Left ventricle myocardium inferior (tissue), 1 donor: ENCODE results near the gene NKPD1. TPM values are rescaled to one million over a fixed set of nuclear protein-coding genes. Genes with fewer than 3 reads are reported as not detected.

Experiments
- DNase-seq: peaks from one replicate; pipeline ENCODE4 v3.0.0-alpha.2; 2020
- H3K27ac ChIP-seq: fragments of 200-600 bp; replicated peaks from 2 replicates; pipeline ENCODE4 v1.8.0; 2021
- H3K27me3 ChIP-seq: fragments of 200-600 bp; 2 replicates; pipeline ENCODE4 v1.8.0; 2021; ENCODE audit warnings: low read depth
- H3K36me3 ChIP-seq: fragments of 200-600 bp; 2 replicates; pipeline ENCODE4 v1.8.0; 2021
- H3K4me1 ChIP-seq: fragments of 200-600 bp; 2 replicates; pipeline ENCODE4 v1.8.0; 2021
- H3K4me3 ChIP-seq: fragments of 200-600 bp; 2 replicates; pipeline ENCODE4 v1.8.0; 2021; ENCODE audit warnings: mild to moderate bottlenecking, moderate library complexity
- H3K9me3 ChIP-seq: fragments of 200-600 bp; replicated peaks from 2 replicates; pipeline ENCODE4 v1.8.0; 2021
- intact Hi-C: fragments of 100-400 bp; cut with micrococcal nuclease; formaldehyde crosslinking; loops from one replicate; pipeline ENCODE4 v1.11.0; 2022
- total RNA-seq: library from RNA; stranded (reverse); fragmentation: NEBNext Ultra II Directional; extraction: Animal tissue kit (Norgen Biotek cat#: 25700); gene quantifications from one replicate; pipeline ENCODE4 v1.2.1, GENCODE V29; 2021
- TF ChIP-seq, protein P1 (sequence below): fragments of 200-600 bp; IDR thresholded peaks from 2 replicates; pipeline ENCODE4 v1.8.0; 2021; ENCODE audit warnings: antibody characterized with exemption, mild to moderate bottlenecking, borderline replicate concordance
- donor health status: DM: no; HTN: yes; CAD: no; lungs with severe emphysema.

The NKPD1 gene
- total RNA-seq, 1 donor from 2014 or later, result 0.05 TPM

DNA sequence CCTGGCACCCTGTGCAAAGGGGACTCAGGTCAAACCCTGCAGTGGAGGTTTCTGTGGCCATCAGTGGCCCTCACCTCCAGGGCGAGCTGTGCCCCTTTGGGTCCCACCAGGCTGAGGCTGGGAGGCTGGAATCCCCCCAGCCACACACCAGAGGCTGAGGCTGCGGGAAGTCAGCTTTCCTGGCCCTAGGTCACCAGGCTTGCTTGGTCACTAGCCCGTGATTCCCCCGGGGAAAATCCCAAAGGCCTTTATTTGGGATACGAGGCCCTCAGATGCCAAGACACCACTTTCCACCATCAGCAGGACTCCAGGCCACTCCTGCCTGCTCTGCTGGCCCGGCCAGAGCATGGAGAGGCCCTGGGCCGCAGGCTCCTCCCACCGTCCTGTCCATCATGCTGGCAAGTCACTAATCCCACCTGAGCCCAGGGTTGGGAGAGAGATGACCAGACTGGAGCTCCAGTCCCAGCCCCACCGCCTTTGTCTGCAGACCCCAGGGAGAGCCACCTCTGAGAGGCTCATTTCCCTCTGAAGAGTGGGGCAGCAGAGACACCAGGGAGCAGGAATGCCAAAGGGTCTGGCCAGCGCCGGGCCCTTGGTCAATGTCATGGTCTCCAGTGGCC, 4.7 kb downstream of the NKPD1 start:
- no peak overlapping the region for H3K27ac ChIP-seq
- H3K4me1 ChIP-seq, result peaks cover 29% of the 10 kb centered on the region
- H3K36me3 ChIP-seq, result no peaks in the 10 kb centered on the region
- H3K4me3 ChIP-seq, result no peak overlapping the region
- TF ChIP-seq, protein P1, sequence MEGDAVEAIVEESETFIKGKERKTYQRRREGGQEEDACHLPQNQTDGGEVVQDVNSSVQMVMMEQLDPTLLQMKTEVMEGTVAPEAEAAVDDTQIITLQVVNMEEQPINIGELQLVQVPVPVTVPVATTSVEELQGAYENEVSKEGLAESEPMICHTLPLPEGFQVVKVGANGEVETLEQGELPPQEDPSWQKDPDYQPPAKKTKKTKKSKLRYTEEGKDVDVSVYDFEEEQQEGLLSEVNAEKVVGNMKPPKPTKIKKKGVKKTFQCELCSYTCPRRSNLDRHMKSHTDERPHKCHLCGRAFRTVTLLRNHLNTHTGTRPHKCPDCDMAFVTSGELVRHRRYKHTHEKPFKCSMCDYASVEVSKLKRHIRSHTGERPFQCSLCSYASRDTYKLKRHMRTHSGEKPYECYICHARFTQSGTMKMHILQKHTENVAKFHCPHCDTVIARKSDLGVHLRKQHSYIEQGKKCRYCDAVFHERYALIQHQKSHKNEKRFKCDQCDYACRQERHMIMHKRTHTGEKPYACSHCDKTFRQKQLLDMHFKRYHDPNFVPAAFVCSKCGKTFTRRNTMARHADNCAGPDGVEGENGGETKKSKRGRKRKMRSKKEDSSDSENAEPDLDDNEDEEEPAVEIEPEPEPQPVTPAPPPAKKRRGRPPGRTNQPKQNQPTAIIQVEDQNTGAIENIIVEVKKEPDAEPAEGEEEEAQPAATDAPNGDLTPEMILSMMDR, result no peak
- no peaks in the 10 kb centered on the region for H3K9me3 ChIP-seq
- peaks cover 58% of the 10 kb centered on the region for H3K27me3 ChIP-seq
- no peak for DNase-seq
- intact Hi-C loops, result no loop called here

DNA sequence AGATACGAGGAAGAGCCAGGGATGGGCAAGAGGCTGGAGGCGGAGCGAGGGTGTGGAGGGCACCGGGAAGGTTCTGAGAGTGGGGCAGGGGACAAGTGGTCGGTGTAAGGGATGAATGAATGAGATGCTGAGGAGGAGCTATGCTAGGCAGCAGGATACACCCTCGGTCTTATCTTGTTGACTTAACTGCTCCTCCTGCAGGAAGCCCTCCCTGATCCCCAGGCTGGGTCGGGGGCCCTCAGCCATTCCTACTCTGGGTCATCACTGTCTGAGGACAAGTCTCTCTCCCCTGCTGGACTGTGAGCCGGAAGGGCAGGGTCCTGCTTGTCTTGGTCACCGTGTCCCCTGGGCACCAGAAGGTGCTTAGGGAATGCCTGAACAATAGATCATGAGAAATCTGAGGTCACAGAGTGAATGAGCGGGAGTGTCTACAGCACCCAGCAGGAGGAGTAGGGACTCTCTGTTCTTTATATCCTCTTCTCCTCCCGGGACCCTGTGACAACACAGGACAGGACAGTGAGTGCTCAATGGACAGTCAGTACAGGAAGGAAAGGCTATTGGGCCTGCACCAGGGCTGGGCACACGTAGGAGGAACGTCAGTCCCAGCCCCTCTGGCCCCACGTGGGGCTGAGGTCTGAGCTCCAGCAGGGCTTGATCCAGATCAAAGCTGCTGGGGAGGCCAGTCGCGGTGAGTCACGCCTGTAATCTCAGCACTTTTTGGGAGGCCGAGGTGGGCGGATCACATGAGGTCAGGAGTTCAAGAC, 6.5 kb downstream of the NKPD1 start:
- intact Hi-C loops, result no loop called here
- H3K4me1 ChIP-seq, result peaks cover 29% of the 10 kb centered on the region
- no peaks in the 10 kb centered on the region for H3K9me3 ChIP-seq
- peak overlapping the region; percentile 61 for H3K27ac ChIP-seq
- TF ChIP-seq, protein P1, result no peak
- no peak for DNase-seq
- H3K27me3 ChIP-seq, result peaks cover 47% of the 10 kb centered on the region
- no peaks in the 10 kb centered on the region for H3K36me3 ChIP-seq
- peak overlapping the region; percentile 62 for H3K4me3 ChIP-seq

DNA sequence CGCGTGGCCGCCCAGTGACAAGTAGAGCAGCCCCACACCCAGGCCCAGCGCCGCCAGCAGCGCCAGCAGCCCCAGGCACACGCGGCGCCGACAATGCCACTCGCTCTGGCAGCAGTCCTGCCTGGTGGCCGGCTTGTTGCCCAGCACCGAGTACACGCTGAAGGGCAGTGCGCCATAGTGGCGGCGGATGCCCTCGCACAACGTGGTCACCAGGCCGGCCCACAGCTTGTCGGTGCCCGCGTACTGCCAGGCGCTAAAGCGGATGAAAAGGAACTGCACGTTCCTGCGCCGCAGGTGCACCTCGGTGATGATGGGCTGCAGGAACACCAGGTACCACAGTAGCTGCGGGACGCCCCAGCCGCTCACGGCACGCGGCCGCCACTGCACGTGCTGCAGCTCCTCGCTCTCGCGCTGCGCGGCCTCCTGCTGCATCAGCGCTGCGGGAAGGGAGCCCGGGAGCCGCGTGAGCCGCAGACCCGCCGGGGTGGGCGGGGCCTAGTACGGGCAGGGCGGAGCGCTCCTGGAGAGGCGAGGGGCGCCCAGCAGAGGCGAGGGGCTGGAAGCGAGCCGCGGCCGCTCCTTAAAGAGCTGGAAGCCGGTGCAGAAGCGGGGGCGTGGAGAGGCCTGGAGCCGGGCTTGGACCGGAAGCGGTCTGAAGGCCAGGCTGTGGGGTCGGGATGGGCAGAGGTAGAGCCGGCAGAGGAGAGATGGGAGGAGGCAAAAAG, 7.3 kb downstream of the NKPD1 start:
- Histone ChIP-seq H3K27me3 (peaks cover 40% of the 10 kb centered on the region), H3K27ac (peak overlapping the region; percentile 61), H3K4me3 (peak overlapping the region; percentile 62), H3K9me3 (no peaks in the 10 kb centered on the region), H3K36me3 (no peaks in the 10 kb centered on the region), H3K4me1 (peaks cover 29% of the 10 kb centered on the region)
- intact Hi-C loops, result no loop called here
- TF ChIP-seq, protein P1, result no peak
- peak; percentile 46 for DNase-seq

DNA sequence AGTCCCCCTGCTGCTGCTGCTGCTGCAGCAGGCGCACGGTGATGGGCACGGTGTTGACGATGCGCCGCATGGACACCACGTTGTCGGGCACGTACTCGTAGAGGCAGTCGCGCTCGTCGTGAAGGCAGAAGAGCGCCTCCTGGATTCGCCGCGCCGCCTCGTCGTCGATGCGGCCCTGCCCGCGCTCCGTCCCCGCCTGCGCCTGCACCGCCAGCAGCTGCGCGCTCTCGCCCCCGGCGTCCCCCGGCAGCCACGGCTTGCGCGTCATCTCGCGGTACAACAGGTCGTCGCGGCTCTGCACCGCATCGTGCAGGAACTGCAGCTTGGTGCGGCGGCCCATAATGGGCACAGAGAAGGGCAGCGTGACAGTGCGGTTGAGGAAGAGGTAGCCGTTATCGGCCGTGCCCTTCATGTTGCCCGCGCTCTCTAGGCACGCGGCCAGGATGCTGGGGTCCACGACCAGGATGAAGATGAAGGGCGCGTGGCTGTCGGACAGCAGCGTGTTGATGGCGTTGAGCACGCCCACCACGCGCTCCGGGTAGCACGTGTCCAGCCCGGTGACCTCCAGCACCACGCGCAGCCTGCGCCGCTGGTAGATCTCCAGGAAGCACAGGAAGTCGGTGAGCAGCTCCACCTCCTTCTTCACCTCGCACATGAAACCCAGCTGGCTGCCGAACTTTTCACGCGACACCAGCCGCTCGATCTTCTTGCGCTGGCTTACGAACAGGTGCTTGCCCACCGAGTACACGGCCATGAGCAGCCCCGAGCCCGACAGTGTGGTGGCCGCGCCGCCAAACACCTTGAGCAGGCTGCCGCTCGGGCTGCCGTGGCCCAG, 8.1 kb downstream of the NKPD1 start:
- intact Hi-C loops, result no loop called here
- no peaks in the 10 kb centered on the region for H3K9me3 ChIP-seq

More for the DNA sequence above, 8.1 kb downstream of the NKPD1 start:
- Histone ChIP-seq H3K36me3 (no peaks in the 10 kb centered on the region), H3K4me3 (peak overlapping the region; percentile 62), H3K27me3 (peaks cover 32% of the 10 kb centered on the region), H3K27ac (peak overlapping the region; percentile 61), H3K4me1 (peaks cover 29% of the 10 kb centered on the region)
- TF ChIP-seq, protein P1, result no peak
- DNase-seq, result peak; percentile 49
